SK-N-MC (cell line): ENCODE results near the gene ACO2.

ENCODE experiments used
- EZH2 ChIP-seq: fragments of 200-600 bp; sonication (generic); IDR thresholded peaks from one replicate; pipeline ENCODE4 v1.6.1; 2017; ENCODE audit warnings: antibody characterized with exemption
- FOXP2 ChIP-seq: optimal IDR thresholded peaks from 2 replicates; pipeline ENCODE3; 2011; ENCODE audit warnings: mild to moderate bottlenecking, moderate library complexity; ENCODE audit not compliant: insufficient read depth; ENCODE audit errors: extremely low read length, control extremely low read depth
- POLR2AphosphoS5 ChIP-seq: IDR thresholded peaks from 2 replicates; pipeline ENCODE4 v1.6.1; 2012; ENCODE audit warnings: mild to moderate bottlenecking, low read depth, low read length, borderline replicate concordance

DNA sequence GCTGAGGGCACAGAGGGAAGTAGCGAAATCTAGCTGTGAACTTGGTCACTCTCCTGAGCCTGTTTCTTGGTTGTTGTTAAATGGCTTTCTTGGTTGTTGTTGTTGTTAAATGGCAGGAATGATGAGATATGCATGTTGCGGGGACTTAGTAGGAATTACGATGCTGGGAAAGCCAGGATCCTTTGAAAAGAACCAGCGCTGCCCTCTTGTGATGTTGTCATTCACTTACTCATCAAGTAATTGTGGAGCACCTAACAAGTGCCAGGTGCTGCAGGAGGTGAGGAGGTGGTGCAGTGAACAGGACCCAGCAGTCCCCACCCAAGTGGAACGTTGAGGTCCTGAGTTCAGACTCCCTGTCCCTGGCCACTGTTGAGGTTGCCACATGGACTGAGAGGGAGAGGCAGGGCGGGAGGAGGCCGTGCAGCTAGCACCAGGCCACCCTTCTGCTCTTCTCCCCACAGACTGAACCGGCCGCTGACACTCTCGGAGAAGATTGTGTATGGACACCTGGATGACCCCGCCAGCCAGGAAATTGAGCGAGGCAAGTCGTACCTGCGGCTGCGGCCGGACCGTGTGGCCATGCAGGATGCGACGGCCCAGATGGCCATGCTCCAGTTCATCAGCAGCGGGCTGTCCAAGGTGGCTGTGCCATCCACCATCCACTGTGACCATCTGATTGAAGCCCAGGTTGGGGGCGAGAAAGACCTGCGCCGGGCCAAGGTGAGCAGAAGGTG, 38.6 kb downstream of the ACO2 start:
- TF ChIP-seq POLR2AphosphoS5 = no peak
- no peak for TF ChIP-seq EZH2
- no peak for TF ChIP-seq FOXP2
